Ovary (tissue), 3 donors: Measurements from ENCODE around the gene COL11A2.

ENCODE experiments used
- CTCF ChIP-seq, 3 donors: fragments of 450-650 bp in 2 of 3; fragments of 200-600 bp in 1 of 3; IDR thresholded peaks; one replicate each; pipeline versions ENCODE4 v1.5.1 to v1.8.0; 2016 to 2022; ENCODE audit warnings: antibody characterized with exemption in 3 of 3, mild to moderate bottlenecking in 1 of 3
- EP300 ChIP-seq: sonication (generic); formaldehyde crosslinking; IDR thresholded peaks from one replicate; pipeline ENCODE4 v1.6.1; 2017; ENCODE audit warnings: antibody characterized with exemption
- POLR2A ChIP-seq: fragments of 450-650 bp; IDR thresholded peaks from one replicate; pipeline ENCODE4 v1.6.1; 2017; ENCODE audit warnings: antibody characterized with exemption, mild to moderate bottlenecking, moderate library complexity
- donor health status: DM: no; HTN: no; CAD: no.

- TF ChIP-seq CTCF (IDR thresholded peaks at IDR 0.05) (no peak), POLR2A (no peak), EP300 (no peak)
These were observed 55.9 kb downstream of the COL11A2 start for GRCh38 chr6:33136310-33136900.
